ENCODE data around the gene GAPT. TPM values are rescaled to one million over a fixed set of nuclear protein-coding genes. Genes with fewer than 3 reads are reported as not detected.
A peak's percentile ranks its signal among the peaks of the same experiment; 100 is the strongest.

The GAPT gene
- total and polyA plus RNA-seq, 8 donors = 0.16 to 3.2 (median 0.78) TPM; not detected in 2

GRCh38 chr5:58453306-58453705 lies 37.9 kb upstream of the GAPT start:
- TF ChIP-seq CTCF (IDR thresholded peaks at IDR 0.05) = no peak
- H3K27ac ChIP-seq = no peak overlapping the region
- H3K4me3 ChIP-seq = no peak overlapping the region
- DNase-seq = no peak
- H3K36me3 ChIP-seq = peaks cover 0 to 48% (median 21%) of the 10 kb centered on the region in 3 donors
- peaks cover 0 to 16% (median 11%) of the 10 kb centered on the region in 3 donors for H3K4me1 ChIP-seq
- FAIRE-seq = no peak
- ATAC-seq = no peak
- H3K27me3 ChIP-seq = no peaks in the 10 kb centered on the region
- intact Hi-C loops (cut with DNase I) = no loop called here
- no peaks in the 10 kb centered on the region for H3K9me3 ChIP-seq

- H3K4me3 ChIP-seq = no peak overlapping the region
- H3K27ac ChIP-seq = no peak overlapping the region
- no peaks in the 10 kb centered on the region for H3K27me3 ChIP-seq
- 94 to 97% methylated on average over 1 of the region's 1 CpG for WGBS, 2 donors
- H3K4me1 ChIP-seq = peaks cover 0 to 16% (median 11%) of the 10 kb centered on the region in 3 donors
- peaks cover 0 to 48% (median 21%) of the 10 kb centered on the region in 3 donors for H3K36me3 ChIP-seq
- DNase-seq = no peak
- no peak for FAIRE-seq
- intact Hi-C loops (cut with DNase I) = no loop called here
- no peak for ATAC-seq
- no peak for TF ChIP-seq CTCF (IDR thresholded peaks at IDR 0.05)
- H3K9me3 ChIP-seq = no peaks in the 10 kb centered on the region
Observed at GRCh38 chr5:58454025-58454424, 37.2 kb upstream of the GAPT start.

- TF ChIP-seq CTCF (IDR thresholded peaks at IDR 0.05) = no peak
- peaks cover 0 to 16% (median 11%) of the 10 kb centered on the region in 3 donors for H3K4me1 ChIP-seq
- ATAC-seq = no peak
- 78 to 80% methylated on average over 5 of the region's 5 CpGs for WGBS, 2 donors
- DNase-seq = no peak
- no peak overlapping the region for H3K4me3 ChIP-seq
- FAIRE-seq = no peak
- intact Hi-C loops (cut with DNase I) = no loop called here
- peaks cover 0 to 48% (median 21%) of the 10 kb centered on the region in 3 donors for H3K36me3 ChIP-seq
- no peaks in the 10 kb centered on the region for H3K9me3 ChIP-seq
- H3K27me3 ChIP-seq = no peaks in the 10 kb centered on the region
- H3K27ac ChIP-seq = no peak overlapping the region
Observed at GRCh38 chr5:58455066-58455465, 36.2 kb upstream of the GAPT start.

- H3K4me3 ChIP-seq = peak overlapping the region in 1 of 4 donors; percentile 87
- intact Hi-C loops (cut with DNase I) = no loop called here
- WGBS, 2 donors = 86 to 90% methylated on average over 5 of the region's 5 CpGs
- H3K4me1 ChIP-seq = peaks cover 0 to 16% (median 11%) of the 10 kb centered on the region in 3 donors
- FAIRE-seq (no peak), ATAC-seq (no peak), DNase-seq (no peak)
- no peaks in the 10 kb centered on the region for H3K9me3 ChIP-seq
- H3K27ac ChIP-seq = no peak overlapping the region
- peaks cover 0 to 48% (median 21%) of the 10 kb centered on the region in 3 donors for H3K36me3 ChIP-seq
- TF ChIP-seq CTCF (IDR thresholded peaks at IDR 0.05) = no peak
- no peaks in the 10 kb centered on the region for H3K27me3 ChIP-seq
Observed at GRCh38 chr5:58455480-58455879, 35.8 kb upstream of the GAPT start.

GRCh38 chr5:58456026-58456425 lies 35.2 kb upstream of the GAPT start:
- Histone ChIP-seq H3K4me1 (peaks cover 0 to 16% (median 11%) of the 10 kb centered on the region in 3 donors), H3K4me3 (peak overlapping the region in 2 of 4 donors; percentile 87 to 90), H3K27ac (no peak overlapping the region), H3K27me3 (no peaks in the 10 kb centered on the region), H3K36me3 (peaks cover 0 to 48% (median 21%) of the 10 kb centered on the region in 3 donors), H3K9me3 (no peaks in the 10 kb centered on the region)
- FAIRE-seq (no peak), DNase-seq (no peak), ATAC-seq (no peak)
- intact Hi-C loops (cut with DNase I) = no loop called here
- no peak for TF ChIP-seq CTCF (IDR thresholded peaks at IDR 0.05)
- WGBS, 2 donors = 76 to 80% methylated on average over 3 of the region's 3 CpGs

All from pancreas (tissue), 10 donors.